Upper lobe of left lung (tissue), 4 donors: ENCODE measurements around the gene DNMT3L.

ENCODE experiments used
- CTCF ChIP-seq, 6 experiments: fragments of 450-650 bp in 4 of 6; fragments of 200-600 bp in 2 of 6; sonication (generic) in 2 of 6; IDR thresholded peaks; one replicate each; pipeline ENCODE4 v1.5.1; 2016 to 2019; ENCODE audit warnings: antibody characterized with exemption in 6 of 6
- EP300 ChIP-seq, 4 donors: sonication (generic); formaldehyde crosslinking; IDR thresholded peaks; one replicate each; pipeline ENCODE4 v1.5.1; 2017; ENCODE audit warnings: antibody characterized with exemption in 4 of 4, control low read depth in 2 of 4

DNA sequence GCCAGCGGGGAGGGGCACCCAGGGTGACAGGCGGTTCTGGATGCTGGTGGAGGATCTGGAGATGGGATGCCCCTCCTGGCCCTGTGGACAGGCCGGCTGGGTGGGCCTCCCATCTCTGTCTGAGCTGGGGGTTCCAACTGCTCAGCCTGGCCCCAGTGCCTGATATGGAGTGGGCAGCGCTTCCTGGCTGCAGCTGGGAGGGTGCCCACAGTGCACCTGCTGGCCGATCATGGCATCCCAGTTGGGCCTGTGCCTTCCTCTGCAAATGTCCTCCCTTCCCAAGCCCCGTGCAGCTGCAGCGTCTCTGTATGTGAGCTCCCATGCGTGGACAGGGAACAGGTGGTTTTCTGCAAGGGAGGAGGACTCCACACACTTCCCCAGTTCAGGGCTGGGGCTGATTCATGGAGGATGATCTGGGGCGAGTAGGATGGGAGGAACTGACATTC lies 40.3 kb upstream of the DNMT3L start:
- TF ChIP-seq EP300 (IDR thresholded peaks at IDR 0.05) (no peak), CTCF (IDR thresholded peaks at IDR 0.05) (no peak)
